GM12878 (cell line): ENCODE data around the gene CTIF.

Source experiments
- ATF2 ChIP-seq: IDR thresholded peaks from 2 replicates; pipeline ENCODE4 v1.6.1; 2012; ENCODE audit warnings: low read length, inconsistent platforms
- CTCF ChIP-seq, 3 experiments: IDR thresholded peaks in 2 of 3; conservative IDR thresholded peaks in 1 of 3; 2 replicates each; pipeline ENCODE4 v1.5.1; 2011; ENCODE audit warnings: low read depth in 3 of 3, low read length in 3 of 3, mild to moderate bottlenecking in 3 of 3, control low read depth in 2 of 3, moderate library complexity in 2 of 3, inconsistent platforms in 1 of 3, mixed read lengths in 1 of 3; ENCODE audit not compliant: control insufficient read depth in 2 of 3, insufficient read depth in 1 of 3; ENCODE audit errors: extremely low read depth in 1 of 3
- EZH2 ChIP-seq: IDR thresholded peaks from 2 replicates; pipeline ENCODE4 v1.6.1; 2012; ENCODE audit warnings: low read depth, mild to moderate bottlenecking, control low read depth, inconsistent platforms, low read length, borderline replicate concordance; ENCODE audit not compliant: control insufficient read depth
- GABPA ChIP-seq: IDR thresholded peaks from 2 replicates; pipeline ENCODE4 v1.6.1; 2014; ENCODE audit warnings: antibody characterized with exemption, low read depth, mild to moderate bottlenecking, inconsistent platforms
- JUND ChIP-seq: IDR thresholded peaks from 2 replicates; pipeline ENCODE4 v1.6.1; 2012; ENCODE audit warnings: low read depth, mild to moderate bottlenecking, low read length, improper control_type of control experiment, moderate library complexity
- RAD21 ChIP-seq: IDR thresholded peaks from 2 replicates; pipeline ENCODE4 v1.6.1; 2011; ENCODE audit warnings: mild to moderate bottlenecking, low read depth, low read length, moderate library complexity; ENCODE audit not compliant: insufficient read depth
- SREBF2 ChIP-seq: IDR thresholded peaks from 2 replicates; pipeline ENCODE4 v1.6.1; 2012; ENCODE audit warnings: mild to moderate bottlenecking, low read length
- TAF1 ChIP-seq: IDR thresholded peaks from 2 replicates; pipeline ENCODE4 v1.6.1; 2011; ENCODE audit warnings: mild to moderate bottlenecking, low read depth, low read length, borderline replicate concordance
- ZBTB4 ChIP-seq: fragments of 450-650 bp; formaldehyde crosslinking; IDR thresholded peaks from 2 replicates; pipeline ENCODE4 v1.4.0; 2022; ENCODE audit warnings: mild to moderate bottlenecking, moderate library complexity

GRCh38 chr18:48892146-48892855, 353.5 kb downstream of the CTIF start:
- no peak for TF ChIP-seq GABPA
- TF ChIP-seq ATF2: no peak
- TF ChIP-seq TAF1: no peak
- TF ChIP-seq ZBTB4 (CRISPR knock-in tag): no peak
- TF ChIP-seq RAD21: no peak
- no peak for TF ChIP-seq EZH2
- no peak for TF ChIP-seq JUND
- no peak for TF ChIP-seq SREBF2
- TF ChIP-seq CTCF (IDR thresholded peaks at IDR 0.05 in 2 of 3, conservative IDR thresholded peaks at IDR 0.05 in 1 of 3; ENCODE audit: control insufficient read depth in 2 of 3, extremely low read depth in 1 of 3, insufficient read depth in 1 of 3, low read depth in 3 of 3, low read length in 3 of 3): no peak
